Fibroblast of lung (primary cell): Measurements from ENCODE around the gene HACD4. TPM values are rescaled to one million over a fixed set of nuclear protein-coding genes. Genes with fewer than 3 reads are reported as not detected.

Source experiments
- DNase-seq, 2 donors: peaks; one replicate each; pipeline versions ENCODE4 v3.0.0 to v3.0.0-alpha.2; 2010; ENCODE audit warnings: low read depth in 2 of 2
- H2AFZ ChIP-seq: 2 replicates; pipeline ENCODE4 v1.5.1; 2012; ENCODE audit warnings: low read length, control low read depth, inconsistent platforms
- H3K27ac ChIP-seq: 2 replicates; pipeline ENCODE4 v1.5.1; 2011; ENCODE audit warnings: low read length, control low read depth; ENCODE audit not compliant: insufficient read depth
- H3K27me3 ChIP-seq: 2 replicates; pipeline ENCODE4 v1.5.1; 2011; ENCODE audit warnings: mild to moderate bottlenecking, low read length; ENCODE audit not compliant: control insufficient read depth, insufficient read depth
- H3K36me3 ChIP-seq: 2 replicates; pipeline ENCODE4 v1.5.1; 2011; ENCODE audit warnings: low read length; ENCODE audit not compliant: control insufficient read depth, insufficient read depth
- H3K4me1 ChIP-seq: 2 replicates; pipeline ENCODE4 v1.5.1; 2011; ENCODE audit warnings: low read length; ENCODE audit not compliant: control insufficient read depth, insufficient read depth; ENCODE audit errors: extremely low read depth
- H3K4me2 ChIP-seq: 2 replicates; pipeline ENCODE4 v1.5.1; 2011; ENCODE audit warnings: low read length, control low read depth; ENCODE audit not compliant: insufficient read depth; ENCODE audit errors: extremely low read depth
- H3K4me3 ChIP-seq, 4 experiments: fragments of 200-600 bp in 1 of 4; sonication (generic) in 1 of 4; replicated peaks in 1 of 4; 2 replicates each; pipeline ENCODE4 v1.5.1; 2011 to 2016; ENCODE audit warnings: low read length in 4 of 4, low read depth in 3 of 4, mild to moderate bottlenecking in 3 of 4, control low read depth in 2 of 4, inconsistent platforms in 1 of 4, mixed read lengths in 1 of 4; ENCODE audit not compliant: insufficient read depth in 1 of 4; ENCODE audit errors: control extremely low read depth in 1 of 4
- H3K79me2 ChIP-seq: 2 replicates; pipeline ENCODE4 v1.5.1; 2012; ENCODE audit warnings: mild to moderate bottlenecking, low read length, inconsistent platforms; ENCODE audit not compliant: control insufficient read depth, insufficient read depth
- H3K9ac ChIP-seq: 2 replicates; pipeline ENCODE4 v1.5.1; 2011; ENCODE audit warnings: mild to moderate bottlenecking, low read length, control low read depth; ENCODE audit not compliant: insufficient read depth
- H3K9me3 ChIP-seq: 2 replicates; pipeline ENCODE4 v1.5.1; 2012; ENCODE audit warnings: low read depth, low read length; ENCODE audit not compliant: control insufficient read depth, insufficient read depth
- H4K20me1 ChIP-seq: 2 replicates; pipeline ENCODE4 v1.5.1; 2011; ENCODE audit warnings: low read length; ENCODE audit not compliant: control insufficient read depth, insufficient read depth; ENCODE audit errors: extremely low read depth
- EZH2 ChIP-seq: IDR thresholded peaks from 2 replicates; pipeline ENCODE4 v1.5.1; 2012; ENCODE audit warnings: low read length, control low read depth, mild to moderate bottlenecking; ENCODE audit errors: missing control alignments
- polyA plus RNA-seq, 2 donors: library from polyadenylated mRNA; depleted of rRNA in 1 of 2; stranded (reverse) in 1 of 2; unstranded in 1 of 2; fragments of >200 nt; gene quantifications; 2 replicates each; pipeline ENCODE4 v1.2.1, GENCODE V29; 2011 to 2012; ENCODE audit warnings: missing spikeins in 1 of 2
- total RNA-seq: library from RNA; depleted of rRNA; stranded (reverse); fragments of >200 nt; gene quantifications from 2 replicates; pipeline ENCODE4 v1.2.1, GENCODE V29; 2014
- TF ChIP-seq, protein P1 (sequence below), 2 donors: IDR thresholded peaks in 1 of 2; conservative IDR thresholded peaks in 1 of 2; 1 replicate in 1 of 2; 2 replicates in 1 of 2; pipeline ENCODE4 v1.5.1; 2011 to 2012; ENCODE audit warnings: low read length in 2 of 2, control low read depth in 1 of 2, inconsistent platforms in 1 of 2, low read depth in 1 of 2, mild to moderate bottlenecking in 1 of 2

HACD4 gene
- total and polyA plus RNA-seq, 2 donors (not counting 1 experiment from before 2014, with no cell fraction given) = 24.9 to 27.1 TPM

- Histone ChIP-seq H3K9me3 (no peaks in the 10 kb centered on the region), H3K9ac (no peak overlapping the region), H3K4me3 (no peak overlapping the region), H2AFZ (no peak overlapping the region), H3K36me3 (peaks cover 5% of the 10 kb centered on the region), H3K79me2 (no peaks in the 10 kb centered on the region), H3K27me3 (no peaks in the 10 kb centered on the region), H3K4me2 (no peak overlapping the region), H3K4me1 (peaks cover 4% of the 10 kb centered on the region), H3K27ac (no peak overlapping the region), H4K20me1 (no peaks in the 10 kb centered on the region)
- peak; percentile 9 to 49 for DNase-seq
- TF ChIP-seq, protein P1, sequence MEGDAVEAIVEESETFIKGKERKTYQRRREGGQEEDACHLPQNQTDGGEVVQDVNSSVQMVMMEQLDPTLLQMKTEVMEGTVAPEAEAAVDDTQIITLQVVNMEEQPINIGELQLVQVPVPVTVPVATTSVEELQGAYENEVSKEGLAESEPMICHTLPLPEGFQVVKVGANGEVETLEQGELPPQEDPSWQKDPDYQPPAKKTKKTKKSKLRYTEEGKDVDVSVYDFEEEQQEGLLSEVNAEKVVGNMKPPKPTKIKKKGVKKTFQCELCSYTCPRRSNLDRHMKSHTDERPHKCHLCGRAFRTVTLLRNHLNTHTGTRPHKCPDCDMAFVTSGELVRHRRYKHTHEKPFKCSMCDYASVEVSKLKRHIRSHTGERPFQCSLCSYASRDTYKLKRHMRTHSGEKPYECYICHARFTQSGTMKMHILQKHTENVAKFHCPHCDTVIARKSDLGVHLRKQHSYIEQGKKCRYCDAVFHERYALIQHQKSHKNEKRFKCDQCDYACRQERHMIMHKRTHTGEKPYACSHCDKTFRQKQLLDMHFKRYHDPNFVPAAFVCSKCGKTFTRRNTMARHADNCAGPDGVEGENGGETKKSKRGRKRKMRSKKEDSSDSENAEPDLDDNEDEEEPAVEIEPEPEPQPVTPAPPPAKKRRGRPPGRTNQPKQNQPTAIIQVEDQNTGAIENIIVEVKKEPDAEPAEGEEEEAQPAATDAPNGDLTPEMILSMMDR (conservative IDR thresholded peaks at IDR 0.05 in 1 of 2, IDR thresholded peaks at IDR 0.05 in 1 of 2; ENCODE audit: low read depth in 1 of 2, low read length in 2 of 2) = no peak
- no peak for TF ChIP-seq EZH2
These were observed 42.6 kb downstream of the HACD4 start for GRCh38 chr9:20988671-20989315.

GRCh38 chr9:20988061-20988460 lies 43.4 kb downstream of the HACD4 start:
- peaks cover 5% of the 10 kb centered on the region for H3K36me3 ChIP-seq
- peaks cover 4% of the 10 kb centered on the region for H3K4me1 ChIP-seq
- DNase-seq = no peak
- no peak overlapping the region for H3K4me3 ChIP-seq
- H3K9ac ChIP-seq = no peak overlapping the region
- TF ChIP-seq EZH2 = no peak
- H3K27ac ChIP-seq = no peak overlapping the region
- no peaks in the 10 kb centered on the region for H3K9me3 ChIP-seq
- no peaks in the 10 kb centered on the region for H4K20me1 ChIP-seq
- H2AFZ ChIP-seq = no peak overlapping the region
- no peaks in the 10 kb centered on the region for H3K79me2 ChIP-seq
- H3K27me3 ChIP-seq = no peaks in the 10 kb centered on the region
- no peak overlapping the region for H3K4me2 ChIP-seq

DNA sequence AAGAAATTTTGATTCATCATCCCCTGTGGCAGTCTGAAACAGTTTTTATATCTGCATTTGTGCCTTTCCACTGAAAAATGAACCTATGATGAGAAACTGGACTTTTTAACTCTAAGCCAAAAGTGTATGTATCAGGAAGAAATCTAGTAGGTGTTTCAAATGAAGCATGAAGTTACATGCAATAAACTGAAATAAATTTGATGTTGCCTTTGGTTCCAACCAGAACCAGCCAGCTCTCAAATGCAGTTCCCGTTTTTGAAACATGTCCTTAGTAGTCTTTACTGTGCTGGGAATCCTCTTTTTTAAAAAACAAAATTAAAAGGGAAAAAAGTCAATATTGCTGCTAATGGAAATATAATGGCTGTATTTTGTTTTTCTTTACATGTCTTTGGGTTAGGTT lies 43.9 kb downstream of the HACD4 start:
- H3K4me2 ChIP-seq = no peak overlapping the region

More for the DNA sequence above, 43.9 kb downstream of the HACD4 start:
- peaks cover 8% of the 10 kb centered on the region for H3K4me1 ChIP-seq
- no peak overlapping the region for H3K4me3 ChIP-seq
- H3K9me3 ChIP-seq = no peaks in the 10 kb centered on the region
- no peak overlapping the region for H3K27ac ChIP-seq
- peaks cover 5% of the 10 kb centered on the region for H3K36me3 ChIP-seq
- H3K27me3 ChIP-seq = no peaks in the 10 kb centered on the region
- no peak overlapping the region for H3K9ac ChIP-seq
- H4K20me1 ChIP-seq = no peaks in the 10 kb centered on the region
- H3K79me2 ChIP-seq = no peaks in the 10 kb centered on the region
- TF ChIP-seq, protein P1 (conservative IDR thresholded peaks at IDR 0.05 in 1 of 2, IDR thresholded peaks at IDR 0.05 in 1 of 2; ENCODE audit: low read depth in 1 of 2, low read length in 2 of 2) = no peak
- no peak for TF ChIP-seq EZH2
- H2AFZ ChIP-seq = no peak overlapping the region
- no peak for DNase-seq
